Fibroblast of villous mesenchyme (primary cell): Measurements from ENCODE around the gene CERS5. TPM values are rescaled to one million over a fixed set of nuclear protein-coding genes. Genes with fewer than 3 reads are reported as not detected.

ENCODE experiments used
- DNase-seq: peaks from one replicate; pipeline ENCODE4 v3.0.0-alpha.2; 2010; ENCODE audit warnings: low read depth
- H3K4me3 ChIP-seq: 2 replicates; pipeline ENCODE4 v1.5.1; 2011; ENCODE audit warnings: low read depth, mild to moderate bottlenecking, low read length
- CTCF ChIP-seq: IDR thresholded peaks from 2 replicates; pipeline ENCODE4 v1.5.1; 2012; ENCODE audit warnings: low read depth, mild to moderate bottlenecking, low read length; ENCODE audit not compliant: insufficient read depth
- total RNA-seq: library from RNA; depleted of rRNA; stranded (reverse); fragments of >200 nt; gene quantifications from 2 replicates; pipeline ENCODE4 v1.2.3, GENCODE V29; 2012

The CERS5 gene
- 29.6 and 40.2 TPM in 2 replicates for total RNA-seq

GRCh38 chr12:50167049-50167828 is at the start of gene CERS5:
Gene CERS5, minus strand, starts transcription at chr12:50167369. Its CDS starts 72 bp downstream, at chr12:50167297.
- peak within 1 kb of the TSS; percentile 85 for H3K4me3 ChIP-seq
- TF ChIP-seq CTCF = no peak
- DNase-seq = peak; percentile 99

GRCh38 chr12:50215033-50215432 is 47.9 kb upstream of the CERS5 start:
- H3K4me3 ChIP-seq = no peak overlapping the region
- DNase-seq = no peak
- no peak for TF ChIP-seq CTCF

- TF ChIP-seq CTCF = no peak
- H3K4me3 ChIP-seq = no peak overlapping the region
- no peak for DNase-seq
Measured at GRCh38 chr12:50214018-50214417, 46.8 kb upstream of the CERS5 start.

- no peak for TF ChIP-seq CTCF
- no peak overlapping the region for H3K4me3 ChIP-seq
- DNase-seq = no peak
Measured at GRCh38 chr12:50213439-50213838, 46.3 kb upstream of the CERS5 start.

GRCh38 chr12:50212071-50212467 is 44.9 kb upstream of the CERS5 start:
- H3K4me3 ChIP-seq = no peak overlapping the region
- no peak for TF ChIP-seq CTCF

GRCh38 chr12:50211392-50212070 is 44.4 kb upstream of the CERS5 start:
- no peak overlapping the region for H3K4me3 ChIP-seq
- peak; percentile 52 for DNase-seq
- TF ChIP-seq CTCF = no peak

More at GRCh38 chr12:50212071-50212467, 44.9 kb upstream of the CERS5 start:
- DNase-seq = no peak

GRCh38 chr12:50207424-50207823 is 40.3 kb upstream of the CERS5 start:
- DNase-seq = no peak
- no peak for TF ChIP-seq CTCF
- H3K4me3 ChIP-seq = no peak overlapping the region
